ENCODE data around the gene PXDC1. TPM values are rescaled to one million over a fixed set of nuclear protein-coding genes. Genes with fewer than 3 reads are reported as not detected.
"Not testable (repeated sequence)": the region's sequence is repeated elsewhere in the genome, so short reads cannot be mapped to it uniquely, and the experiment has no call there.

PXDC1 gene
- total and polyA plus RNA-seq, 2 donors: 26.6 to 57.1 TPM

- no peaks in the 10 kb centered on the region for H3K36me3 ChIP-seq (ENCODE audit: insufficient read depth)
- 72% methylated on average over 5 of the region's 5 CpGs for WGBS
- H3K4me3 ChIP-seq (ENCODE audit: low read depth, low read length): no peak overlapping the region
- no peaks in the 10 kb centered on the region for H3K4me1 ChIP-seq (ENCODE audit: insufficient read depth)
- DNase-seq (ENCODE audit: extremely low spot score): no peak
- H3K27ac ChIP-seq (ENCODE audit: low read depth): no peak overlapping the region
These were observed 49.9 kb downstream of the PXDC1 start for GRCh38 chr6:3701631-3702030.

DNA sequence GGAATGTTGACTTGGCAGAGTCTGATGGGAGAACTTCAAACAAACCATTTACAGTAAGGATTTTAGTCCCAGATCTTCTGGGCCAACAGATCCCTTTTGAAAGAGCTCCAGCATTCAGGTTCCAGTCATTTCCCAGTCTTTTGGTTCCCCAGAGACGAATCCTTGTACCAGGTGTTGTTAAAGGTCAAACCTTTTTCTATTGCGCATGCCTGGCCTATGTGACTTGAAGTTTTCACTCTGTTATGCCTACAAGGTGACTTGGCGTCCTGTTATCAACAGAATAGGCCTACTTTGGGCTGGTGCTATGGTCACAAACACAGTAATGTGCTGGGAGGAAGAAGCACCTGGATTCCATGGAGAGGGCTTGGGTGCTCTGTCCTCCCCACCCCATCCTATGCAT, 52.3 kb downstream of the PXDC1 start:
- DNase-seq (ENCODE audit: extremely low spot score): no peak
- H3K4me3 ChIP-seq (ENCODE audit: low read depth, low read length): no peak overlapping the region
- H3K4me1 ChIP-seq (ENCODE audit: insufficient read depth): no peaks in the 10 kb centered on the region
- no peaks in the 10 kb centered on the region for H3K36me3 ChIP-seq (ENCODE audit: insufficient read depth)
- 94% methylated on average over 3 of the region's 3 CpGs for WGBS
- no peak overlapping the region for H3K27ac ChIP-seq (ENCODE audit: low read depth)

- DNase-seq (ENCODE audit: extremely low spot score): no peak
- H3K27ac ChIP-seq (ENCODE audit: low read depth): no peak overlapping the region
- H3K36me3 ChIP-seq (ENCODE audit: insufficient read depth): no peaks in the 10 kb centered on the region
- no peak overlapping the region for H3K4me3 ChIP-seq (ENCODE audit: low read depth, low read length)
- no peaks in the 10 kb centered on the region for H3K4me1 ChIP-seq (ENCODE audit: insufficient read depth)
- 82% methylated on average over 5 of the region's 5 CpGs for WGBS
These were observed 53.5 kb downstream of the PXDC1 start for GRCh38 chr6:3698021-3698420.

DNA sequence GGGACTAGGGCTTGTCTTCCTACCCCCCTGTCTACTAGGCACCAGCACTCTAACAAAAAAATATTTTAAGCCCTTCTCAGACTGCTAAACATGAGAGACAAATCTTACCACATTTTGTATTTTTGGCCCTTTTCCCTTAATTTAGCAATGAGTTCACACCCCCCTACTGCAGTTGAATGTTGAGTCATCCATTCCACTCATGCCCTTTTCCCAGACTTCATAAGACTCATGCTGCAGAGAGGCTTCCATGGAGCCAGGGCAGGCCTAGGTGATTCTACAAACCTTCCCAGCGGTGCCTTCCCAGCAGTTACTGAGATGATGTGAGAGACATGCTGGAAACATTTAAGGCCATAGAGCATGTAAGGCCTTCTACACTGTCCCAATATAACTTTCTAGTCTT, 53.9 kb downstream of the PXDC1 start:
- Histone ChIP-seq H3K27ac (ENCODE audit: low read depth) (no peak overlapping the region), H3K4me3 (ENCODE audit: low read depth, low read length) (no peak overlapping the region), H3K4me1 (ENCODE audit: insufficient read depth) (no peaks in the 10 kb centered on the region), H3K36me3 (ENCODE audit: insufficient read depth) (no peaks in the 10 kb centered on the region)
- 97% methylated on average over 1 of the region's 1 CpG for WGBS
- DNase-seq (ENCODE audit: extremely low spot score): no peak

DNA sequence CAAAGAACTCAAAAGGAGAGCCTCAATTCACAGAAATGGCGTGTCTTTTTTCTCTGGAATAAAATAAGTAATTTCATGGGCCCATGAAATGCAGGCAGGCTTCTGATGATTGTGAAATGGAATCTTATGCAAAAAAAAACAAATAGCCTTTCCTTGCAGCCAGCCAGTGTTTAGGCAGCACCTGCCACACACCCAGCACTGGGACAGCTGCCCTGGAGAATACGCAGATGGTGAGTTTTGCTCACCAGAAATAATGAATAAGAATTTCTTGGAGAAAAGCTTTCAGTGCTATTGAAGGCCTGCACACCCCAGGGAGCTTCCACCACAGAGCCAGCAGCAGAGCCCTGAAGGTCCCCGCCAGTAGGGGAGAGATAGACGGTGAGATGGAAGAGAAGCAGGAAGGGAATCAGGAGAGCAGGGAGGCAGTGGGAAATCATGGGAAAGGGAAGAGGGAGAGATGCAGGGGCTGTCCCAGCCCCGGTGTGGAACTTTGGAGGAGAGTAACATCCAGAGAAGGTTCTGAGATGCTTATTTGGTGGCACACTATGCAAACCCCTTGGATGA, 54.9 kb downstream of the PXDC1 start:
- WGBS: 73% methylated on average over 5 of the region's 5 CpGs
- no peaks in the 10 kb centered on the region for H3K4me1 ChIP-seq (ENCODE audit: insufficient read depth)
- DNase-seq (ENCODE audit: extremely low spot score): no peak
- no peak overlapping the region for H3K4me3 ChIP-seq (ENCODE audit: low read depth, low read length)
- no peaks in the 10 kb centered on the region for H3K36me3 ChIP-seq (ENCODE audit: insufficient read depth)
- H3K27ac ChIP-seq (ENCODE audit: low read depth): no peak overlapping the region

DNA sequence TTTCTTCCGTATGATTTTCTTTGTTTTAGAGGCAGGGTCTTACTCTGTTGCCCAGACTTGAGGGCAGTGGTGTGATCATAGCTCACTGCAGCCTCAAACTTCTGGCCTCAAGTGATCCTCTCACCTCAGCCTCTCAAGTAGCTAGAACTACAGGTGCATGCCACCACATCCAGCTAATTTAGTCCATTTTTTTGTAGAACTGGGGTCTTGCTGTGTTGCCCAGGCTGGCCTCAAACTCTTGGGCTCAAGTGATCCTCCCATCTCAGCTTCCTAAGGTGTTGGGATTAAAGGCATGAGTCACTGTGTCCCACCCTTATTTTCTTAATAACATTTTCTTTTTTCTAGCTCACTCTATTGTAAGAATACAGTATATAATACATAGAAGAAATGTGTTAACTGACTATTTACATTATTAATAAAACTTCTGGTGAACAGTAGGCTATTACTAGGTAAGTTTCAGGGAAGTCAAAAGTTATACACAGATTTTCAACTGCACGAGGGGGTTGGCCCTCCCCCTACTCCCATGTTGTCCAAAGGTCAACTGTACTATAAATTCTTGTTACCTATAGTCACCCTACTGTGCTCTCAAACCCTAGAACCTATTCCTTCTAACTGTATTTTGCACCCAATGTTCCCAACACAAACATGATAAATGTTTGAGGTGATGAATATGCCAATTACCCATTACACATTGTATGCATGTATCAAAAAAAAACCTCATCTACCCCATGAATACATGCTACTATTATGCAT, 56.3 kb downstream of the PXDC1 start:
- H3K27ac ChIP-seq (ENCODE audit: low read depth): no peak overlapping the region
- no peak for DNase-seq (ENCODE audit: extremely low spot score)

GRCh38 chr6:3693831-3694230, 57.7 kb downstream of the PXDC1 start:
- Histone ChIP-seq H3K4me3 (ENCODE audit: low read depth, low read length) (no peak overlapping the region), H3K4me1 (ENCODE audit: insufficient read depth) (no peaks in the 10 kb centered on the region), H3K36me3 (ENCODE audit: insufficient read depth) (no peaks in the 10 kb centered on the region), H3K27ac (ENCODE audit: low read depth) (no peak overlapping the region)
- WGBS: 89% methylated on average over 2 of the region's 2 CpGs
- DNase-seq (ENCODE audit: extremely low spot score): no peak

More for the DNA sequence above, 56.3 kb downstream of the PXDC1 start:
- no peak overlapping the region for H3K4me3 ChIP-seq (ENCODE audit: low read depth, low read length)
- 74% methylated on average over 2 of the region's 2 CpGs for WGBS
- H3K36me3 ChIP-seq (ENCODE audit: insufficient read depth): no peaks in the 10 kb centered on the region
- no peaks in the 10 kb centered on the region for H3K4me1 ChIP-seq (ENCODE audit: insufficient read depth)

DNA sequence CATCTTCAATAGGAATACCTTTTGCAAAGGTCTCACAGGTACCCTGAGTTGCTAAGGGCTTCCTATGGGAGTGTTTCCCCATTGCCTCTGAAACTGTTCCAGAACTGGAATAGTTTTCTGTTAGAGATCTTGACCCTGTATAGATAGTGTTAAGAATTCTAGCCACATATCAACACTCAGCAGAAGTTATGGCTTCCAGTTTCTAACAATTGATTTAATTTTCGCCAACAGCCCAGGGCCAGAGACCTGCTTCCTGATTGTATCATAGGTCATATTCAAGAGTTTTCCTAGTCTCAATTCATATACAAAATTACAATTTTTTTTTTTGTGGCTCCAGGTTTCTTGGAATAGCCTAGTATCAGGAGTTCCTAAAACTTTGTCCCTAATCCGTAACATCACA, 61.0 kb downstream of the PXDC1 start:
- DNase-seq (ENCODE audit: extremely low spot score): no peak
- no peaks in the 10 kb centered on the region for H3K4me1 ChIP-seq (ENCODE audit: insufficient read depth)
- H3K4me3 ChIP-seq (ENCODE audit: low read depth, low read length): no peak overlapping the region
- 97% methylated on average over 2 of the region's 2 CpGs for WGBS
- H3K36me3 ChIP-seq (ENCODE audit: insufficient read depth): no peaks in the 10 kb centered on the region
- H3K27ac ChIP-seq (ENCODE audit: low read depth): no peak overlapping the region

GRCh38 chr6:3687847-3688246, 63.7 kb downstream of the PXDC1 start:
- WGBS: 68% methylated on average over 1 of the region's 1 CpG
- Histone ChIP-seq H3K36me3 (ENCODE audit: insufficient read depth) (no peaks in the 10 kb centered on the region), H3K4me1 (ENCODE audit: insufficient read depth) (no peaks in the 10 kb centered on the region), H3K27ac (ENCODE audit: low read depth) (no peak overlapping the region), H3K4me3 (ENCODE audit: low read depth, low read length) (no peak overlapping the region)
- DNase-seq (ENCODE audit: extremely low spot score): no peak

DNA sequence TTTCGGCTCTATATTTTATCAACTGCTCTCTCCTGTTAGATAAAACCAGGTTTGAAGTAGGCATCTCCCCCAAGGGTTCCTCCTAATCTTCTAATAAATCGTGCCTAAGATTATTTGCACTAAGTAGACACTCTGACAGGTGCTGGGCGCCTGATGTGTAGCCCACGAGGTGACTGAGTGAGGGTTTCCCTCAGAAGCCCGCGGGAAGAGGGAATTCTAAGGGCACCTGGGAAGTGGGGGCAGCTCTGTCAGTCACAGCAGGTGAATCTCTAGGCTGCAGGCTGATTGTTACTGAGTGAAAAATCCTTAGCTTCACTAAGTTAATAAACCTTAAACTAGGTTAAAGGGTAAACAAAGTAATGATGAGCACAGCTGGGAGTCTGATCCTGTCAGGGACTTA, 68.2 kb downstream of the PXDC1 start:
- Histone ChIP-seq H3K4me1 (ENCODE audit: insufficient read depth) (no peaks in the 10 kb centered on the region), H3K27ac (ENCODE audit: low read depth) (no peak overlapping the region), H3K4me3 (ENCODE audit: low read depth, low read length) (no peak overlapping the region), H3K36me3 (ENCODE audit: insufficient read depth) (no peaks in the 10 kb centered on the region)
- 62% methylated on average over 6 of the region's 6 CpGs for WGBS
- no peak for DNase-seq (ENCODE audit: extremely low spot score)

DNA sequence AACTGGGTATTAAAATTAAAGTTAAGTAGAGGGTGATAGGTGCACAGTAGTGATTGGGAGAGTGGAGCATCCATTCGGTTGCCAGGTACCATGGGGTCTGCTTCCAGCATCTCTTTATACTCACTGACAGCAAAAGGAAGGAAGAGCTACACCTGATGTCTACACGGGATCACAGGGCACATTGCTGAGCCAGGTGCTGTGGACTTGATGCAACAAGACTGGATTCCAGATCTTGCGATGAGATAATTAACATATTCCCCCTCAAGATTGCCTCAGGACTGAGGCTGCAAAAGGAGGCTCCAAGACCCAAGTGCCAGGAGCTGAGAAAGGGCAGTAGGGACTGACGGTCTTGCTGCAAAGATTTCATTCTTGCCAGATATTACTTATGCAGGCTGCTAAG, 72.6 kb downstream of the PXDC1 start:
- H3K27ac ChIP-seq (ENCODE audit: low read depth): no peak overlapping the region
- no peak for DNase-seq (ENCODE audit: extremely low spot score)
- H3K4me1 ChIP-seq (ENCODE audit: insufficient read depth): no peaks in the 10 kb centered on the region
- no peak overlapping the region for H3K4me3 ChIP-seq (ENCODE audit: low read depth, low read length)
- no peaks in the 10 kb centered on the region for H3K36me3 ChIP-seq (ENCODE audit: insufficient read depth)
- 91% methylated on average over 4 of the region's 4 CpGs for WGBS

- H3K4me3 ChIP-seq (ENCODE audit: low read depth, low read length); DNase-seq (ENCODE audit: extremely low spot score); H3K4me1 ChIP-seq (ENCODE audit: insufficient read depth); H3K36me3 ChIP-seq (ENCODE audit: insufficient read depth); H3K27ac ChIP-seq (ENCODE audit: low read depth): not testable (repeated sequence)
- WGBS: 95% methylated on average over 9 of the region's 9 CpGs
These were observed 73.8 kb downstream of the PXDC1 start for GRCh38 chr6:3677751-3678150.

DNA sequence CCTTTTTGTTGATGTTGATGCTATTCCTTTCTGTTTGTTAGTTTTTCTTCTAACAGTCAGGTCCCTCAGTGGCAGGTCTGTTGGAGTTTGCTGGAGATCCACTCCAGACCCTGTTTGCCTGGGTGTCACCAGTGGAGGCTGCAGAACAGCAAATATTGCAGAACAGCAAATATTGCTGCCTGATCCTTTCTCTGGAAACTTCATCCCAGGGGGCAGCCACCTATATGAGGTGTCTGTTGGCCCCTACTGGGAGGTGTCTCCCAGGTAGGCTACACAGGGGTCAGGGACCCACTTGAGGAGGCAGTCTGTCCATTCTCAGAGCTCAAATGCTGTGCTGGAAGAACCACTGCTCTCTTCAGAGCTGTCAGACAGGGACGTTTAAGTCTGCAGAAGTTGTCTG, 74.2 kb downstream of the PXDC1 start:
- 63% methylated on average over 1 of the region's 1 CpG for WGBS
- DNase-seq (ENCODE audit: extremely low spot score); H3K36me3 ChIP-seq (ENCODE audit: insufficient read depth); H3K4me3 ChIP-seq (ENCODE audit: low read depth, low read length); H3K4me1 ChIP-seq (ENCODE audit: insufficient read depth); H3K27ac ChIP-seq (ENCODE audit: low read depth): not testable (repeated sequence)

Data from urinary bladder (tissue), 4 donors.